Breast epithelium (tissue), 4 donors: ENCODE measurements around the gene PPP6R3. TPM values are rescaled to one million over a fixed set of nuclear protein-coding genes. Genes with fewer than 3 reads are reported as not detected.

ENCODE experiments used
- DNase-seq, 2 donors: peaks; one replicate each; pipeline ENCODE4 v3.0.0-alpha.2; 2019; ENCODE audit warnings: low spot score in 2 of 2
- H3K27ac ChIP-seq, 2 donors: fragments of 200-600 bp; sonication (generic) in 1 of 2; one replicate each; pipeline ENCODE4 v1.5.1; 2016 to 2019; ENCODE audit warnings: mild to moderate bottlenecking in 1 of 2
- H3K27me3 ChIP-seq, 2 donors: fragments of 200-600 bp; sonication (generic) in 1 of 2; one replicate each; pipeline versions ENCODE4 v1.5.1 to v1.6.0; 2017 to 2019; ENCODE audit warnings: control low read depth in 1 of 2, mild to moderate bottlenecking in 1 of 2
- H3K36me3 ChIP-seq: fragments of 200-600 bp; one replicate; pipeline ENCODE4 v1.5.1; 2019
- H3K4me1 ChIP-seq, 2 donors: fragments of 200-600 bp; sonication (generic); one replicate each; pipeline ENCODE4 v1.5.1; 2016 to 2019; ENCODE audit warnings: control low read depth in 1 of 2
- H3K4me3 ChIP-seq, 3 donors: fragments of 200-600 bp; sonication (generic); 1 replicate in 2 of 3; 2 replicates in 1 of 3; pipeline ENCODE4 v1.5.1; 2016 to 2019; ENCODE audit warnings: mild to moderate bottlenecking in 3 of 3, moderate library complexity in 2 of 3
- H3K9me3 ChIP-seq, 2 donors: fragments of 200-600 bp; sonication (generic) in 1 of 2; one replicate each; pipeline ENCODE4 v1.5.1; 2016 to 2019; ENCODE audit warnings: control low read depth in 1 of 2
- POLR2A ChIP-seq: fragments of 450-650 bp; IDR thresholded peaks from one replicate; pipeline ENCODE4 v1.6.1; 2016; ENCODE audit warnings: antibody characterized with exemption, mild to moderate bottlenecking, moderate library complexity
- POLR2AphosphoS5 ChIP-seq, 3 donors: sonication (generic); formaldehyde crosslinking; IDR thresholded peaks; one replicate each; pipeline ENCODE4 v1.6.1; 2017; ENCODE audit warnings: antibody characterized with exemption in 3 of 3
- intact Hi-C: fragments of 100-400 bp; cut with DNase I; formaldehyde crosslinking; loops from one replicate; pipeline ENCODE4 v1.15.1; 2023; ENCODE audit warnings: low total_unique reads
- total RNA-seq, 3 donors: library from RNA; depleted of rRNA; stranded (reverse); fragments of >200 nt; gene quantifications; one replicate each; pipeline ENCODE4 v1.1.0, GENCODE V29; 2016
- TF ChIP-seq, protein P1 (sequence below), 3 donors: fragments of 450-650 bp; IDR thresholded peaks; one replicate each; pipeline ENCODE4 v1.5.1; 2016 to 2017; ENCODE audit warnings: antibody characterized with exemption in 3 of 3, mild to moderate bottlenecking in 3 of 3, moderate library complexity in 3 of 3

PPP6R3 gene
- total RNA-seq, 3 donors from 2014 or later = 113 to 227 (median 183) TPM

DNA sequence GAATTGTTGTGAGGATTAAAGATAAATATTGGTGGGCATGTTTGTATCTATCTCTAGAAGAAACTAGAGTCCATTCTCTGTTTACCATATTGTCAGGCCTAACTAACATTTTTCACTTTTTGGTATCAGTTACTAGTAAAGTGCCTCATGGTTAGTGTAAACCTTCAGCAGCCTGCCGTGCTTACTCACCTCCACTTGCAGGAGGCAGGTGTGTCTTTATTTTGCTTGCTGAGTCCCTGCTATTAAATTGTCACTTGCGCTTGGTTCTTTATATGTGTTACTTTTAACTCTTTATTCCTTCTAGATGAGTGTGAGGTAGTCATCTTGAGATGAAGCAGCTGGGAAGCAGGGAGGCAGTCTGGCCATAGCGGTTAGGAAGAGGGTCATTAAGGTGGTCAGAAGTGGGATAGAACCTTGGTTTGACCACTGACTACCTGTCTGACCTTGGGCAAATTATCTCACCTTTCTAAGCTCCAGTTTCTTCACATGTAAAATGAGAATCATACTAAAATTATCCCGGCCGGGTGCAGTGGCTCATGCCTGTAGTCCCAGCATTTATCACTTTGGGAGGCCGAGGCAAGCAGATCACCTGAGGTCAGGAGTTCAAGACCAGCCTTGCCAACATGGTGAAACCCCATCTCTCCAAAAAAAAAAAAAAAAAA lies 21.2 kb downstream of the PPP6R3 start:
- no peak for TF ChIP-seq POLR2A
- no peaks in the 10 kb centered on the region for H3K27me3 ChIP-seq
- H3K9me3 ChIP-seq = no peaks in the 10 kb centered on the region
- H3K36me3 ChIP-seq = no peaks in the 10 kb centered on the region
- no peak overlapping the region for H3K4me3 ChIP-seq
- H3K4me1 ChIP-seq = peaks cover 0 to 6% of the 10 kb centered on the region in 2 donors
- intact Hi-C loops = no loop called here
- no peak for DNase-seq
- H3K27ac ChIP-seq = no peak overlapping the region

DNA sequence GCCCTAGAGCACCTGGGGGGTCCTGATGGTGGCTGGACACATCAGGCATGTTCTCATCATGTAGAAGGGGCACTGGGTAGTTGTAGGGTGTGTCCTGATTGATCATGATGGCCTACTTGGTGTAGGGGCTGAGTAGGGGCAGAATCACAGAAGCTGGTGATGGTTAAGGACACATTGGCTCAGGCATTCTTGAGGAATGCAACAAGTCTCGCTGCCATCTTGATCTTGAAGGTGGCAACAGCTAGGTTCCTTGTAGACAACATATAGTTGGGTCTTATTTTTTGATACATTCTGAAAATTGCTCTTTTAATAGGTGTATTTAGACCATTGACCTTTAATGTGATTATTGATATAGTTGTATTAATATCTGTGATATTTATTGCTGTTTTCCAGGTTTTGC lies 28.1 kb downstream of the PPP6R3 start:
- intact Hi-C loops = no loop called here
- Histone ChIP-seq H3K4me3 (no peak overlapping the region), H3K9me3 (no peaks in the 10 kb centered on the region), H3K36me3 (no peaks in the 10 kb centered on the region), H3K4me1 (no peaks in the 10 kb centered on the region), H3K27me3 (no peaks in the 10 kb centered on the region), H3K27ac (no peak overlapping the region)
- TF ChIP-seq POLR2A = no peak
- TF ChIP-seq, protein P1, sequence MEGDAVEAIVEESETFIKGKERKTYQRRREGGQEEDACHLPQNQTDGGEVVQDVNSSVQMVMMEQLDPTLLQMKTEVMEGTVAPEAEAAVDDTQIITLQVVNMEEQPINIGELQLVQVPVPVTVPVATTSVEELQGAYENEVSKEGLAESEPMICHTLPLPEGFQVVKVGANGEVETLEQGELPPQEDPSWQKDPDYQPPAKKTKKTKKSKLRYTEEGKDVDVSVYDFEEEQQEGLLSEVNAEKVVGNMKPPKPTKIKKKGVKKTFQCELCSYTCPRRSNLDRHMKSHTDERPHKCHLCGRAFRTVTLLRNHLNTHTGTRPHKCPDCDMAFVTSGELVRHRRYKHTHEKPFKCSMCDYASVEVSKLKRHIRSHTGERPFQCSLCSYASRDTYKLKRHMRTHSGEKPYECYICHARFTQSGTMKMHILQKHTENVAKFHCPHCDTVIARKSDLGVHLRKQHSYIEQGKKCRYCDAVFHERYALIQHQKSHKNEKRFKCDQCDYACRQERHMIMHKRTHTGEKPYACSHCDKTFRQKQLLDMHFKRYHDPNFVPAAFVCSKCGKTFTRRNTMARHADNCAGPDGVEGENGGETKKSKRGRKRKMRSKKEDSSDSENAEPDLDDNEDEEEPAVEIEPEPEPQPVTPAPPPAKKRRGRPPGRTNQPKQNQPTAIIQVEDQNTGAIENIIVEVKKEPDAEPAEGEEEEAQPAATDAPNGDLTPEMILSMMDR (IDR thresholded peaks at IDR 0.05) = no peak
- no peak for TF ChIP-seq POLR2AphosphoS5 (IDR thresholded peaks at IDR 0.05)
- no peak for DNase-seq

DNA sequence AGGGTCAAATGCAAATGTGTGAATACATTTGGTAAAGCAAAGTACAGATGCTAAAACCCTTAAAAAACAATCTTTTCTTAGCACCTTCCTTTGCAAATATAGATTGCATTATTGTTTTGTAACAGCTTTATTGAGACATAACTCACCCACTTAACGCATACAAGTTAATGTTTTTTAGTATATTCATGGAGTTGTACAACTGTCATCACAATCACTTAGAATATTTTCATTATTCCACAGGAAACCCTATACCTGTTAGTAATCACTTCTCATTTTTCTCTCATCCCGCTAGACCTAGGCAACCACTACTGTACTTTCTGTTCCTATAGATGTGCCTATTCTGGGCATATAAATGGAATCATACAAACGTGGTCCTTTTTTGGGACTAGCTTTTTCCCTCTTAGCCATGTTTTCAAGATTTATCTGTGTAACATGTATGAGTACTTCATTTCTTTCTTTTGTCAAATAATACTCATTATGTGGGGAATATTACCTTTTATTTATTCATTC lies 34.7 kb downstream of the PPP6R3 start:
- intact Hi-C loops = no loop called here
- H3K27ac ChIP-seq = no peak overlapping the region
- H3K27me3 ChIP-seq = no peaks in the 10 kb centered on the region
- H3K36me3 ChIP-seq = no peaks in the 10 kb centered on the region
- no peak overlapping the region for H3K4me3 ChIP-seq
- H3K9me3 ChIP-seq = no peaks in the 10 kb centered on the region
- DNase-seq = no peak
- peaks cover 0 to 13% of the 10 kb centered on the region in 2 donors for H3K4me1 ChIP-seq
- TF ChIP-seq, protein P1 (IDR thresholded peaks at IDR 0.05) = no peak
- no peak for TF ChIP-seq POLR2A
- TF ChIP-seq POLR2AphosphoS5 (IDR thresholded peaks at IDR 0.05) = no peak

DNA sequence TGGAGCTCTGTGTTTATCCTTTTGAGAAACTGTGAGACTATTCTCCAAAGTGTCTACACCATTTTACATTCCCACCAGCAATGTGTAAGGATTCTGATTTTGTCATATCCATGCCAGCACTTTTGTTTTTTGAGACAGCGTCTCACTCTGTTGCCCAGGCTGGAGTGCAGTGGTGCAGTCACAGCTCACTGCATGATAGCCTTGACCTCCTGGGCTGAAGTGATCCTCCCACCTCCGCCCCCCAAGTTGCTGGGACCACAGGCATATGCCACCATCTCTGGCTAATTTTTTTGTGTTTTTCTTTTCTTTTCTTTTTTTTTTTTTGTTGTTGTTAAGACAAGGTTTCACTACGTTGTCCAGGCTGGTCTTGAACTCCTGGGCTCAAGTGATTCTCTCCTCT lies 35.3 kb downstream of the PPP6R3 start:
- Histone ChIP-seq H3K27me3 (no peaks in the 10 kb centered on the region), H3K4me1 (peaks cover 0 to 13% of the 10 kb centered on the region in 2 donors), H3K36me3 (no peaks in the 10 kb centered on the region), H3K27ac (no peak overlapping the region), H3K4me3 (no peak overlapping the region), H3K9me3 (no peaks in the 10 kb centered on the region)
- DNase-seq = no peak
- TF ChIP-seq, protein P1 (IDR thresholded peaks at IDR 0.05) = no peak
- no peak for TF ChIP-seq POLR2A
- no peak for TF ChIP-seq POLR2AphosphoS5 (IDR thresholded peaks at IDR 0.05)
- intact Hi-C loops = no loop called here

DNA sequence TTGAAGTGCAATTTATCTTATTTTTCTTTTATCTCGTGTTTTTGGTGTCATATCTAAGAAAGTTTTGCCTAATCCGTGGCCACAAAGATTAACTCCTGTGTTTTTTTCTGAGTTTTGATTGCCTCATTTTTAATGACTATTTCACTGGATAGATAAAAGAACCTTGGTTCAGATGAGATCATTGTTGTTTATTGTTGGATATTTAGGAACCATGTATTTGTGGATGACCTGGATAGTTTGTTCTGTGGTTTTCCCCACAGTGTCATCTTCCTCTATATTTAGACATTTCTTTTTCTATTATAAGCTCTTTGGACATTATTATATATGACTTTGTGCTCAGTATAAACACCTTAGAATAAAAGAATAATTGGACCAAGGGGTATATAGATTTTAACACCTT lies 37.2 kb downstream of the PPP6R3 start:
- intact Hi-C loops = no loop called here
- Histone ChIP-seq H3K4me3 (no peak overlapping the region), H3K27me3 (no peaks in the 10 kb centered on the region), H3K27ac (no peak overlapping the region), H3K36me3 (no peaks in the 10 kb centered on the region), H3K4me1 (peaks cover 0 to 13% of the 10 kb centered on the region in 2 donors), H3K9me3 (no peaks in the 10 kb centered on the region)
- no peak for DNase-seq
- TF ChIP-seq POLR2A (no peak), POLR2AphosphoS5 (IDR thresholded peaks at IDR 0.05) (no peak)
- TF ChIP-seq, protein P1 (IDR thresholded peaks at IDR 0.05) = no peak
